Loucy (cell line): ENCODE measurements around the gene MATCAP1.

Experiments
- CTCF ChIP-seq: fragments of 200-600 bp; sonication (generic); conservative IDR thresholded peaks from 2 replicates; pipeline ENCODE4 v1.5.1; 2014; ENCODE audit warnings: mild to moderate bottlenecking, antibody characterized with exemption, low read length
- EZH2phosphoT487 ChIP-seq: fragments of 200-600 bp; IDR thresholded peaks from 2 replicates; pipeline ENCODE4 v1.6.1; 2018; ENCODE audit warnings: antibody characterized with exemption, mild to moderate bottlenecking, moderate library complexity, borderline replicate concordance

- TF ChIP-seq CTCF (no peak), EZH2phosphoT487 (no peak)
These were observed 29.0 kb upstream of the MATCAP1 start for GRCh38 chr16:67212766-67213165.
